ENCODE data around the gene ZFAND4. TPM values are rescaled to one million over a fixed set of nuclear protein-coding genes. Genes with fewer than 3 reads are reported as not detected.
"Not testable (repeated sequence)": the region's sequence is repeated elsewhere in the genome, so short reads cannot be mapped to it uniquely, and the experiment has no call there.

Gene ZFAND4
- total RNA-seq, 4 donors from 2014 or later, result 5.0 to 15.3 (median 7.9) TPM

- H3K27me3 ChIP-seq, result peaks cover 0 to 25% (median 0%) of the 10 kb centered on the region in 4 donors
- TF ChIP-seq POLR2A (IDR thresholded peaks at IDR 0.05), result no peak
- TF ChIP-seq, protein P1, sequence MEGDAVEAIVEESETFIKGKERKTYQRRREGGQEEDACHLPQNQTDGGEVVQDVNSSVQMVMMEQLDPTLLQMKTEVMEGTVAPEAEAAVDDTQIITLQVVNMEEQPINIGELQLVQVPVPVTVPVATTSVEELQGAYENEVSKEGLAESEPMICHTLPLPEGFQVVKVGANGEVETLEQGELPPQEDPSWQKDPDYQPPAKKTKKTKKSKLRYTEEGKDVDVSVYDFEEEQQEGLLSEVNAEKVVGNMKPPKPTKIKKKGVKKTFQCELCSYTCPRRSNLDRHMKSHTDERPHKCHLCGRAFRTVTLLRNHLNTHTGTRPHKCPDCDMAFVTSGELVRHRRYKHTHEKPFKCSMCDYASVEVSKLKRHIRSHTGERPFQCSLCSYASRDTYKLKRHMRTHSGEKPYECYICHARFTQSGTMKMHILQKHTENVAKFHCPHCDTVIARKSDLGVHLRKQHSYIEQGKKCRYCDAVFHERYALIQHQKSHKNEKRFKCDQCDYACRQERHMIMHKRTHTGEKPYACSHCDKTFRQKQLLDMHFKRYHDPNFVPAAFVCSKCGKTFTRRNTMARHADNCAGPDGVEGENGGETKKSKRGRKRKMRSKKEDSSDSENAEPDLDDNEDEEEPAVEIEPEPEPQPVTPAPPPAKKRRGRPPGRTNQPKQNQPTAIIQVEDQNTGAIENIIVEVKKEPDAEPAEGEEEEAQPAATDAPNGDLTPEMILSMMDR (IDR thresholded peaks at IDR 0.05), result no peak
- H3K4me1 ChIP-seq, result peaks cover 0 to 7% (median 0%) of the 10 kb centered on the region in 3 donors
- H3K36me3 ChIP-seq, result no peaks in the 10 kb centered on the region
- no peaks in the 10 kb centered on the region for H3K9me3 ChIP-seq
- no peak overlapping the region for H3K4me3 ChIP-seq
- no peak for DNase-seq
- intact Hi-C loops (cut with DNase I), result no loop called here
- WGBS, 2 donors, result 84 to 85% methylated on average over 3 of the region's 3 CpGs
- no peak overlapping the region for H3K27ac ChIP-seq
Measured at GRCh38 chr10:45602082-45602730, 70.4 kb downstream of the ZFAND4 start.

DNA sequence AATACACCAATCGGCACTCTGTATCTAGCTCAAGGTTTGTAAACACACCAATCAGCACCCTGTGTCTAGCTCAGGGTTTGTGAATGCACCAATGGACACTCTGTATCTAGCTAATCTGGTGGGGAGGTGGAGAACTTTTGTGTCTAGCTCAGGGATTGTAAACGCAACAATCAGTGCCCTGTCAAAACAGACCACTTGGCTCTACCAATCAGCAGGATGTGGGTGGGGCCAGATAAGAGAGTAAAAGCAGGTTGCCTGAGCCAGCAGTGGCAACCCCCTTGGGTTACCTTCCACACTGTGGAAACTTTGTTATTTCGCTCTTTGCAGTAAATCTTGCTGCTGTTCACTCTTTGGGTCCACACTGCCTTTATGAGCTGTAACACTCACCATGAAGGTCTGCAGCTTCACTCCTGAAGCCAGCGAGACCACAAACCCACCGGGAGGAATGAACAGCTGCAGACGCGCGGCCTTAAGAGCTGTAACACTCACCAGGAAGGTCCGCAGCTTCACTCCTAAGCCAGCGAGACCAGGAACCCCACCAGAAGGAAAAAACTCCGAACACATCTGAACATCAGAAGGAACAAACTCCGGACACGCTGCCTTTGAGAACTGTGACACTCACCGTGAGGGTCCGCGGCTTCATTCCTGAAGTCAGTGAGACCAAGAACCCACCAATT lies 71.2 kb downstream of the ZFAND4 start:
- WGBS, 2 donors, result 86 to 93% methylated on average over 10 to 11 of the region's 16 CpGs
- H3K36me3 ChIP-seq; DNase-seq; H3K4me3 ChIP-seq; intact Hi-C loops (cut with DNase I); H3K4me1 ChIP-seq; H3K9me3 ChIP-seq; H3K27ac ChIP-seq: not testable (repeated sequence)
- H3K27me3 ChIP-seq, result peaks cover 0 to 25% (median 0%) of the 10 kb centered on the region in 4 donors

DNA sequence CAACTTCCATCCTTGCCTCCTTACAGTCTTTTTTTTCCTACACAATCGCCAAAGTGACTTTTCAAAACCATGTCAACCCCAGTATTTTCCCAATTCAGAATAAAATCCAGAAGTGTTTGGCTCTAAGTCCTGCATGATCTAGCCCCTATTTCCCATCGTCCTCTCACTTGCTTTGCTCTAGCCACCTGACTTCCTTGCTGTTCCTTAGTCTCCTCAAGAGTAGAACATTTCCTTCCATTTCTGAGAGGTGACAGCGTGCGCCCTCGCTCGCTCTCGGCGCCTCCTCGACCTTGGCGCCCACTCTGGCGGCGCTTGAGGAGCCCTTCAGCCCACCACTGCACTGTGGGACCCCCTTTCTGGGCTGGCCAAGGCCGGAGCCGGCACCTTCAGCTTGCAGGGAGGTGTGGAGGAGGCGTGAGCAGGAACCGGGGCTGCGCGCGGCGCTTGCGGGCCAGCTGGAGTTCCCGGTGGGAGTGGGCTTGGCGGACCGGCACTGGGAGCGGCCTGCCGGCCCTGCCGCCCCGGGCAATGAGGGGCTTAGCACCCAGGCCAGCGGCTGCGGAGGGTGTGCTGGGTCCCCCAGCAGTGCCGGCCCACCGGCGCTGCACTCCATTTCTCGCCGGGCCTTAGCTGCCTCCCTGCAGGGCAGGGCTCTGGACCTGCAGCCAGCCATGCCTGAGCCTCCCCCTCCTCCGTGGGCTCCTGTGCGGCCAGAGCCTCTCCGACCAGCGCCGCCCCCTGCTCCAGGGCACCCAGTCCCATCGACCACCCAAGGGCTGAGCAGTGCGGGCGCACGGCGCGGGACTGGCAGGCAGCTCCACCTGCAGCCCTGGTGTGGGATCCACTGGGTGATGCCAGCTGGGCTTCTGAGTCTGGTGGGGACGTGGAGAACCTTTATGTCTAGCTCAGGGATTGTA lies 72.0 kb downstream of the ZFAND4 start:
- H3K4me3 ChIP-seq, result peak overlapping the region; percentile 14 to 41 (median 32)
- H3K4me1 ChIP-seq; intact Hi-C loops (cut with DNase I); H3K27ac ChIP-seq; DNase-seq; H3K36me3 ChIP-seq; H3K9me3 ChIP-seq: not testable (repeated sequence)
- peaks cover 0 to 25% (median 0%) of the 10 kb centered on the region in 4 donors for H3K27me3 ChIP-seq
- 25 to 69% methylated on average over 8 to 15 of the region's 47 CpGs for WGBS, 2 donors

- Histone ChIP-seq H3K4me1 (peaks cover 0 to 15% (median 0%) of the 10 kb centered on the region in 3 donors), H3K9me3 (no peaks in the 10 kb centered on the region), H3K27ac (no peak overlapping the region), H3K27me3 (peaks cover 0 to 25% (median 0%) of the 10 kb centered on the region in 4 donors), H3K4me3 (no peak overlapping the region), H3K36me3 (no peaks in the 10 kb centered on the region)
- DNase-seq, result no peak
- intact Hi-C loops (cut with DNase I), result no loop called here
- TF ChIP-seq, protein P1 (IDR thresholded peaks at IDR 0.05), result no peak
- TF ChIP-seq POLR2A (IDR thresholded peaks at IDR 0.05), result no peak
- WGBS, 2 donors, result 83 to 85% methylated on average over 6 of the region's 6 CpGs
Measured at GRCh38 chr10:45599646-45600045, 72.9 kb downstream of the ZFAND4 start.

GRCh38 chr10:45599021-45599603 lies 73.5 kb downstream of the ZFAND4 start:
- intact Hi-C loops (cut with DNase I), result no loop called here
- Histone ChIP-seq H3K9me3 (no peaks in the 10 kb centered on the region), H3K4me3 (no peak overlapping the region), H3K27me3 (peaks cover 0 to 25% (median 0%) of the 10 kb centered on the region in 4 donors), H3K36me3 (no peaks in the 10 kb centered on the region), H3K27ac (no peak overlapping the region), H3K4me1 (peaks cover 0 to 15% (median 0%) of the 10 kb centered on the region in 3 donors)
- WGBS, 2 donors, result 84 to 85% methylated on average over 7 of the region's 7 CpGs
- TF ChIP-seq, protein P1 (IDR thresholded peaks at IDR 0.05), result no peak
- no peak for TF ChIP-seq POLR2A (IDR thresholded peaks at IDR 0.05)
- no peak for DNase-seq
